Hepatocyte (in vitro differentiated cells): ENCODE measurements around the gene MAD1L1.

Source experiments
- EZH2phosphoT487 ChIP-seq: fragments of 200-600 bp; sonication (generic); IDR thresholded peaks from one replicate; pipeline ENCODE4 v1.6.1; 2018; ENCODE audit warnings: antibody characterized with exemption, mild to moderate bottlenecking, low read depth, moderate library complexity; ENCODE audit not compliant: unreplicated experiment, severe bottlenecking
- TF ChIP-seq, protein P1 (sequence below): fragments of 200-600 bp; sonication (generic); IDR thresholded peaks from 2 replicates; pipeline ENCODE4 v1.5.1; 2016; ENCODE audit warnings: antibody characterized with exemption, mild to moderate bottlenecking; ENCODE audit not compliant: poor library complexity

- TF ChIP-seq, protein P1, sequence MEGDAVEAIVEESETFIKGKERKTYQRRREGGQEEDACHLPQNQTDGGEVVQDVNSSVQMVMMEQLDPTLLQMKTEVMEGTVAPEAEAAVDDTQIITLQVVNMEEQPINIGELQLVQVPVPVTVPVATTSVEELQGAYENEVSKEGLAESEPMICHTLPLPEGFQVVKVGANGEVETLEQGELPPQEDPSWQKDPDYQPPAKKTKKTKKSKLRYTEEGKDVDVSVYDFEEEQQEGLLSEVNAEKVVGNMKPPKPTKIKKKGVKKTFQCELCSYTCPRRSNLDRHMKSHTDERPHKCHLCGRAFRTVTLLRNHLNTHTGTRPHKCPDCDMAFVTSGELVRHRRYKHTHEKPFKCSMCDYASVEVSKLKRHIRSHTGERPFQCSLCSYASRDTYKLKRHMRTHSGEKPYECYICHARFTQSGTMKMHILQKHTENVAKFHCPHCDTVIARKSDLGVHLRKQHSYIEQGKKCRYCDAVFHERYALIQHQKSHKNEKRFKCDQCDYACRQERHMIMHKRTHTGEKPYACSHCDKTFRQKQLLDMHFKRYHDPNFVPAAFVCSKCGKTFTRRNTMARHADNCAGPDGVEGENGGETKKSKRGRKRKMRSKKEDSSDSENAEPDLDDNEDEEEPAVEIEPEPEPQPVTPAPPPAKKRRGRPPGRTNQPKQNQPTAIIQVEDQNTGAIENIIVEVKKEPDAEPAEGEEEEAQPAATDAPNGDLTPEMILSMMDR, result no peak
- TF ChIP-seq EZH2phosphoT487, result no peak
These were observed 15.5 kb downstream of the MAD1L1 start for GRCh38 chr7:2217206-2217605.
